OCI-LY1 (cell line): Measurements from ENCODE around the gene DOCK1.

Experiments
- H2AFZ ChIP-seq: fragments of 200-600 bp; sonication (generic), shearing (Covaris generic); 2 replicates; pipeline ENCODE4 v1.6.0; 2014; ENCODE audit warnings: antibody characterized with exemption, mild to moderate bottlenecking, low read length
- H3F3A ChIP-seq: fragments of 200-600 bp; sonication (generic), shearing (Covaris generic); 2 replicates; pipeline ENCODE4 v1.6.0; 2014; ENCODE audit warnings: mild to moderate bottlenecking, antibody characterized with exemption, low read length, moderate library complexity; ENCODE audit not compliant: insufficient read depth
- H3K27ac ChIP-seq: fragments of 200-600 bp; sonication (generic); 2 replicates; pipeline ENCODE4 v1.5.1; 2014; ENCODE audit warnings: low read length, mixed run types, mild to moderate bottlenecking, low read depth; ENCODE audit not compliant: poor library complexity, severe bottlenecking
- H3K27me3 ChIP-seq: fragments of 200-600 bp; sonication (generic); 2 replicates; pipeline ENCODE4 v1.6.0; 2014; ENCODE audit warnings: antibody characterized with exemption, mild to moderate bottlenecking, low read length, moderate library complexity; ENCODE audit not compliant: insufficient read depth
- H3K36me3 ChIP-seq: fragments of 200-600 bp; sonication (generic); 2 replicates; pipeline ENCODE4 v1.6.1; 2014; ENCODE audit warnings: mild to moderate bottlenecking, antibody characterized with exemption, low read length, moderate library complexity, mixed read lengths; ENCODE audit not compliant: insufficient read depth
- H3K4me1 ChIP-seq: fragments of 200-600 bp; sonication (generic); 2 replicates; pipeline ENCODE4 v1.5.1; 2014; ENCODE audit warnings: mild to moderate bottlenecking, low read length, moderate library complexity; ENCODE audit not compliant: insufficient read depth, severe bottlenecking
- H3K4me2 ChIP-seq: fragments of 200-600 bp; sonication (generic), shearing (Covaris generic); 2 replicates; pipeline ENCODE4 v1.6.1; 2014; ENCODE audit warnings: low read length
- H3K4me3 ChIP-seq: fragments of 200-600 bp; sonication (generic); 2 replicates; pipeline ENCODE4 v1.5.1; 2014; ENCODE audit warnings: low read length, low read depth, mild to moderate bottlenecking, mixed read lengths; ENCODE audit not compliant: poor library complexity, severe bottlenecking
- H3K79me2 ChIP-seq: fragments of 200-600 bp; shearing (Covaris generic); 2 replicates; pipeline ENCODE4 v1.6.1; 2016; ENCODE audit warnings: mixed run types, low read length, mixed read lengths; ENCODE audit not compliant: insufficient read depth
- H3K9ac ChIP-seq: fragments of 200-600 bp; sonication (generic), shearing (Covaris generic); 2 replicates; pipeline ENCODE4 v1.6.1; 2014; ENCODE audit warnings: mild to moderate bottlenecking, low read length, mixed read lengths
- H3K9me2 ChIP-seq: fragments of 200-600 bp; sonication (generic), shearing (Covaris generic); 2 replicates; pipeline ENCODE4 v1.6.1; 2014; ENCODE audit warnings: low read depth, mild to moderate bottlenecking, low read length, mixed read lengths
- H3K9me3 ChIP-seq: fragments of 200-600 bp; shearing (Covaris generic); 2 replicates; pipeline ENCODE4 v1.6.1; 2014; ENCODE audit warnings: low read length, mixed read lengths
- H4K20me1 ChIP-seq: fragments of 200-600 bp; sonication (generic), shearing (Covaris generic); 2 replicates; pipeline ENCODE4 v1.6.0; 2016; ENCODE audit warnings: mild to moderate bottlenecking, low read length; ENCODE audit not compliant: insufficient read depth
- EZH2 ChIP-seq: fragments of 200-600 bp; sonication (generic), shearing (Covaris generic); IDR thresholded peaks from 2 replicates; pipeline ENCODE4 v1.8.0; 2017; ENCODE audit warnings: borderline replicate concordance, mixed run types, mild to moderate bottlenecking, antibody characterized with exemption, low read length, moderate library complexity, mixed read lengths
- TF ChIP-seq, protein P1 (sequence below): fragments of 200-600 bp; sonication (generic), shearing (Covaris generic); IDR thresholded peaks from 2 replicates; pipeline ENCODE4 v1.5.1; 2017; ENCODE audit warnings: mild to moderate bottlenecking, antibody characterized with exemption, low read length, moderate library complexity, mixed read lengths

The DOCK1 gene

DNA sequence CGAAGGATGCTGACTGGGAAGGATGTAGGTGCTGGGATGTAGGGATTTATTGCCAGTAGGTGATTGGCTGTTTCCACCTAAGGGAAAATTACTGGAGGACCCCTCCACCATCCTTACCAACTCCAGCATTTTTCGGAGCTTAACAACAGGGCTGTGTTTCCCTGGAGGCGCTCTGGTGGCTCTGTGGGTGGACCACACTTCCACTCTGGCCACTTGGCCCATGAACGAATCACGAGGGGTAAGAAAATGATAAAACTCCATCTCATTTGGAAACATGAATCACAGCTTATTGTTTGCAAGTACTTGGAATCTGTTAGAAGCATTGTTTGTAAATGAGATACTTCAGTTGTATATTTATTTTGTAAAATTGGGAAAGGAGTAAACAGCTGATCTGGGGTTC lies 3.0 kb downstream of the DOCK1 start:
- Histone ChIP-seq H3K4me1 (no peaks in the 10 kb centered on the region), H2AFZ (no peak overlapping the region), H3K27me3 (no peaks in the 10 kb centered on the region), H3K27ac (no peak overlapping the region), H3K36me3 (no peaks in the 10 kb centered on the region), H3F3A (no peaks in the 10 kb centered on the region), H4K20me1 (no peaks in the 10 kb centered on the region), H3K9ac (no peak overlapping the region), H3K79me2 (no peaks in the 10 kb centered on the region), H3K4me2 (no peak overlapping the region), H3K9me3 (no peaks in the 10 kb centered on the region), H3K4me3 (no peak overlapping the region), H3K9me2 (no peaks in the 10 kb centered on the region)
- TF ChIP-seq, protein P1, sequence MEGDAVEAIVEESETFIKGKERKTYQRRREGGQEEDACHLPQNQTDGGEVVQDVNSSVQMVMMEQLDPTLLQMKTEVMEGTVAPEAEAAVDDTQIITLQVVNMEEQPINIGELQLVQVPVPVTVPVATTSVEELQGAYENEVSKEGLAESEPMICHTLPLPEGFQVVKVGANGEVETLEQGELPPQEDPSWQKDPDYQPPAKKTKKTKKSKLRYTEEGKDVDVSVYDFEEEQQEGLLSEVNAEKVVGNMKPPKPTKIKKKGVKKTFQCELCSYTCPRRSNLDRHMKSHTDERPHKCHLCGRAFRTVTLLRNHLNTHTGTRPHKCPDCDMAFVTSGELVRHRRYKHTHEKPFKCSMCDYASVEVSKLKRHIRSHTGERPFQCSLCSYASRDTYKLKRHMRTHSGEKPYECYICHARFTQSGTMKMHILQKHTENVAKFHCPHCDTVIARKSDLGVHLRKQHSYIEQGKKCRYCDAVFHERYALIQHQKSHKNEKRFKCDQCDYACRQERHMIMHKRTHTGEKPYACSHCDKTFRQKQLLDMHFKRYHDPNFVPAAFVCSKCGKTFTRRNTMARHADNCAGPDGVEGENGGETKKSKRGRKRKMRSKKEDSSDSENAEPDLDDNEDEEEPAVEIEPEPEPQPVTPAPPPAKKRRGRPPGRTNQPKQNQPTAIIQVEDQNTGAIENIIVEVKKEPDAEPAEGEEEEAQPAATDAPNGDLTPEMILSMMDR: no peak
- no peak for TF ChIP-seq EZH2

DNA sequence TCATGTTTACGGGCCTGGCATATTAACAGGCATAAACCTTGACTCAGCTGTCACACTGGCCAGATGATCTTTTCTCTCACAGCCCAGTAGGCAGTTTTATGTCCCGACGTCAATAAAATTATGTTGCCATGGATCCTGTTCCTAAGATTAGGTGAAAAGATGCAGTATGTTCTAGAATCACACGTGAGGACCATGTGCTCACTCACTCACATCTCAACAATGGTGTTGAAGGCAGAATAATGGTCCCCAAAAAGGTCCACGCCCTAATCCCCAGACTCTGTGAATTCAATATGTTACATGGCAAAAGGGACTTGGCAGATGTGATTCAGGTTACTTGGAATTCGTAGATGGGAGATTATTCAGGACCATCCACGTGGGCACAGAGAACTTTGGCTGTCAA lies 3.5 kb downstream of the DOCK1 start:
- Histone ChIP-seq H3K4me2 (no peak overlapping the region), H3K4me1 (no peaks in the 10 kb centered on the region), H3K9me2 (no peaks in the 10 kb centered on the region), H3K9me3 (no peaks in the 10 kb centered on the region), H3K36me3 (no peaks in the 10 kb centered on the region), H3K9ac (no peak overlapping the region), H3F3A (no peaks in the 10 kb centered on the region), H3K79me2 (no peaks in the 10 kb centered on the region), H3K4me3 (no peak overlapping the region), H4K20me1 (no peaks in the 10 kb centered on the region), H3K27me3 (no peaks in the 10 kb centered on the region), H2AFZ (no peak overlapping the region), H3K27ac (no peak overlapping the region)
- TF ChIP-seq, protein P1: no peak
- no peak for TF ChIP-seq EZH2

DNA sequence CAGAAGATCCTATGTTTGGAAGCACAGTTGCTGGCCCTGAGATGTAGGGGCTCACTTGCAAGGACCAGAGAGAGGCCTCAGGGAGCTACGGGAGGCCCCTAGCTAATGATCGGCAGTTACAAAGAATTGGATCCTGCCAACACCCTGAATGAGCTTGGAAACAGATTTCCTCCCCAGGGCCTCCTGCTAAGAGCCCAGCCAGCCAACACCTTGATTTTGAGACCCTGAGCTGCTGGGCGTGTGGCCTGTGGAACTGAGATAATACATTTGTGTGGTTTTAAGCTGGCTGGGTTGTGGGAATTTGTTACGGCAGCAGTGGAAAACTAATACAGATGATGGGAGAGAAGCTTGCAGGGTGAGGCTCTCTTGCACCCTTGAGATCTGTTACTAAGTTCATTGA lies 3.9 kb downstream of the DOCK1 start:
- no peaks in the 10 kb centered on the region for H3F3A ChIP-seq
- no peaks in the 10 kb centered on the region for H3K9me2 ChIP-seq
- no peak overlapping the region for H3K27ac ChIP-seq
- no peaks in the 10 kb centered on the region for H4K20me1 ChIP-seq
- no peak for TF ChIP-seq EZH2
- TF ChIP-seq, protein P1: no peak
- no peaks in the 10 kb centered on the region for H3K36me3 ChIP-seq
- H2AFZ ChIP-seq: no peak overlapping the region
- no peaks in the 10 kb centered on the region for H3K9me3 ChIP-seq
- H3K9ac ChIP-seq: no peak overlapping the region
- H3K4me2 ChIP-seq: no peak overlapping the region
- no peaks in the 10 kb centered on the region for H3K27me3 ChIP-seq
- no peaks in the 10 kb centered on the region for H3K79me2 ChIP-seq
- no peak overlapping the region for H3K4me3 ChIP-seq
- no peaks in the 10 kb centered on the region for H3K4me1 ChIP-seq
